HG03045 (cell line): ENCODE results near the gene DIPK1B.

Experiments used
- ATAC-seq: cut with Tn5 transposase; IDR thresholded peaks from one replicate; pipeline ENCODE4 v1.9.1; 2021; ENCODE audit warnings: mild to moderate bottlenecking, moderate library complexity; ENCODE audit not compliant: unreplicated experiment

Gene DIPK1B

DNA sequence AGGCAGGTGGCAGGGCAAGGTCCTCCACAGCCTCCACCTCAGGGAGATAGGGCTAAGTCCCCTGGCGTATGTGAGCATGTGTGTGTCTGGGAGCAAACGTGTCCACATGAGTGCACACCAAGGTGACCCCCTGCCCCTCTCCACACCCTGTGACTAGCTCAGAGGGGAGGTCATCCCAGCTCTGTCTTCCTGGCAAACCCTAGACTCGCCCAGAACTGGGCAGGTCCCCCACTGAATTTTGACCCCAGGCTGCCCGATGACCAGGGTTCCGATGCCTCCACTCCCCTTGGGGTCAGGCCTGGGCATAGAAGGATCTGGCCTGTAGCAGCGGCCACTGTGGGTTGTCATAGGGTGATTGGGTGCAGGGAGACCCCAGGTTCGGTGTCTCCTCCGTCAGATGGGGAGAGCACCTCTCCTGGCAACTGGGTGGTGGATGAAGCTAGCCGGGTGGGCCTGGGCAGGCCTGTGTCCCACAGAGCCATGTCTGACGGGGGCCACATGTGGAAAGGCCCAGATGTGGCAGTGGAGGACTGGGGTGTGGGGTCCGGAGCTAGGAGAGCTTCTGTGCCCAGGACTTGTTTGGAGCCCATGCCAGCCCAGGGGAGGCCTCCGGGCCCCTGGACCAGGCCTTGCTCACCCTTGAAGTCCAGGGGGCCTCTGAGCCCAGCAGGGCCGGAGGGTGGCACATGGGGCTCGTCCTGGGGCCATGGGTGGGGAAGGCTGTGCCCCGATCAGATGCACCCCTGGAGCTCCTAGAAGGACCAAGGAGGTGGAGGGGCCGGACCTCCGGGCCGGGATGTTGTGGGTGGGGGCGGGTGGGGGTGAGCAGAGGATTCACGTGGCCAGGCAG, 6.2 kb downstream of the DIPK1B start:
- ATAC-seq, result no peak

- ATAC-seq, result no peak
These were observed 7.0 kb downstream of the DIPK1B start for GRCh38 chr9:136719195-136719880.

DNA sequence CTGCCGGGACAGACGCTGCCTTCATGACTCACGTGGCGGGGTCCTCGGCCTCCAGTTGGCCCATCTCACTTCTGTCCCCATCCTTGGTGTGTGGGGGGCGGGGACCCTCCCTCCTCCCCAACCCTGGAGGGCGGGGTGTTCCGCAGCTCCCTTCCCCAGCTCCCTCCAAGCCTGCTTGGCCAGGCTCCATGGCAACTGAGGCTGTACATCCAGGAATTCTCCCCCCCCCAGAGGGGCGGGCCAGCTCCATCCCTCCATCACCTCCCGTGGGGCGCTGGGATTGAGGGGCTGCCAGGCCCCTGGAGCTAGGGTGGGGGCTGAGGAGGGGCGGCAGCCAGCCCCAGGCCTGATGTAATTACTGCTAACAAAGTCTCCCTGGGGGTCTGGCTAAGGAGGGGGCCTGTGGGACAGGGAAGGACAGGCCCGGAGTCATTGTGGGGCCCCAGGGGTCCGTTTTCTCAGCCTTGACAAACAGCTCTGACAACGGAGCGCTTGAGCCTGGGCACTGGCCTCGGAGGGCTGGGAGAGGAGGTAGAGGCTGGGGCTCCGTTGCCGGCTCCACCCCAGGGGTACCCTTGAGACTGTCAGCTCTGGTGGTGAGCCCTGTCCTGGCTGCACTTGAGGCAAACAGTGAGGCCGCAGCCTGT, 8.0 kb downstream of the DIPK1B start:
- ATAC-seq, result no peak

DNA sequence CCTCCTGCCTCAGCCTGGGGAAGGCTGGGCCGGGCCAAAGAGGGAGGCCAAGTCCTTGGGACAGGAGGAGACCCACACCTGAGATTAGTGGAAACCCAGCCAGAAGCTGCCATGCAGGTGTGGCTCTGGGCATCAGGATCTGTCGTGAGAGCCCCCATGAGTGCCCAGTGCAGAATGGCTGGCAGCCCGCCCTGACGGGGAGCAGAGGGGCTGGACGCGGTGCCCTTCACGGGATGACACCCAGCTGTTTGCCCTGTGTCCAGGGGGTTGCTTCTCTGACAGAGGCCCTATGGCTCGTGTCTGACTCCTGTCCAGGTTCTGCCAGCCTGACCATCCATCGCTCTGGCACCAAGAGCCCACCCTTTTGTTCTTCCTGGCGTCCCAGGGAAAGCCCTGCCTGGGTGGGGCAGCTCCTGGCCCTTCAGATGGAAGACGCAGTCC, 8.5 kb downstream of the DIPK1B start:
- no peak for ATAC-seq

- no peak for ATAC-seq
These were observed 9.1 kb downstream of the DIPK1B start for GRCh38 chr9:136721339-136722092.

DNA sequence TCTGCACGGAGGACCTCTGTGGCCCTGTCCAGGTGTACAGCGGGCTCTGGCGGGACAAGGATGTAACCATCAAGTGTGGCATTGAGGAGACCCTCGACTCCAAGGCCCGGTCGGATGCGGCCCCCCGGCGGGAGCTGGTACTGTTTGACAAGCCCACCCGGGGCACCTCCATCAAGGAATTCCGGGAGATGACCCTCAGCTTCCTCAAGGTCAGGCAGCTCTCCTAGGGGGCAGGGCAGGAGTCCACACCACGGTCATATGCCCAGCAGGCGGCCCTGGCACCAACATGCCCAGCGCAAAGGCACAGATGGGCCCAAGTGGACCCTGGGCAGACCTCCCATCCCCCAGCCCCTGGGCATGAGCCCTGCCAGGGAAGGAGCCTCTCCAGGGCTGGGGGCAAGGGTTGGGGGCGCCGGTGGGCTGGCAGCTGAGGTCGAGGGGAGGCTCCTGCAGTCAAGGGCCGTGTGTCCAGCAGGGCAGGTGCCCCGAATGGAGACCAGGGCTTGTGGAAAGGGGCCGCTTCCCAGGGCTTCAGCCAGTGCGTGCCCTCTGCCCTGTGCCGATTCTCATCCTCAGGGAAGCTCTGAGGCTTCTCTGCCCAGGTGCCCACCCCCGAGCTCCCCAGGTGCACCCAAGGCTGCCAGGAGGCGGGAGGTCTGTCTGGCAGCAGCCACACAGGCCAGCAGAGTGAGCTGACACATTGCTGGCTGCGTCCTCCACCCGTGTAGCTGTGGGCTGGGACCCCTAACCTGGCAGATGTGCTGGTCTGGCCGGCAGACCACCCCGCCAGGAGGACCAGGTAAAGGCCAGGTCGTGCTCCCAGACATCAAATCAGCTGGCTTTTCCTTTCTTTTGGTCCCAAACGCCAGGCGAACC, 10.0 kb downstream of the DIPK1B start:
- no peak for ATAC-seq

GRCh38 chr9:136722969-136723356, 10.6 kb downstream of the DIPK1B start:
- no peak for ATAC-seq

DNA sequence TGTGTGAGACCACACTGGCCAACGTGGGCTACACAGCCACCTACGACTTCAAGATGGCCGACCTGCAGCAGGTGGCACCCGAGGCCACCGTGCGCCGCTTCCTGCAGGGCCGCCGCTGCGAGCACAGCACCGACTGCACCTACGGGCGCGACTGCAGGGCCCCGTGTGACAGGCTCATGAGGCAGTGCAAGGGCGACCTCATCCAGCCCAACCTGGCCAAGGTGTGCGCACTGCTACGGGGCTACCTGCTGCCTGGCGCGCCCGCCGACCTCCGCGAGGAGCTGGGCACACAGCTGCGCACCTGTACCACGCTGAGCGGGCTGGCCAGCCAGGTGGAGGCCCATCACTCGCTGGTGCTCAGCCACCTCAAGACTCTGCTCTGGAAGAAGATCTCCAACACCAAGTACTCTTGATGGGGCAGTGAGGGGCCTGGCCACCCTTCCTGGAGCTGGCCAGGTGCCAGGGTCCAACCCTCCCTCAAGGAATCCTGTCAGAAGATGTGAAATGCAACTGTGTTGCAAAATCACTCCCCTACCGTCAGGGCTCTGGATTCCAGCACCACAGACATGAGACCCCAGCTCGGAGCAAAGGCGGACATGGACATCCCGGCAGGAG, 11.1 kb downstream of the DIPK1B start:
- no peak for ATAC-seq

DNA sequence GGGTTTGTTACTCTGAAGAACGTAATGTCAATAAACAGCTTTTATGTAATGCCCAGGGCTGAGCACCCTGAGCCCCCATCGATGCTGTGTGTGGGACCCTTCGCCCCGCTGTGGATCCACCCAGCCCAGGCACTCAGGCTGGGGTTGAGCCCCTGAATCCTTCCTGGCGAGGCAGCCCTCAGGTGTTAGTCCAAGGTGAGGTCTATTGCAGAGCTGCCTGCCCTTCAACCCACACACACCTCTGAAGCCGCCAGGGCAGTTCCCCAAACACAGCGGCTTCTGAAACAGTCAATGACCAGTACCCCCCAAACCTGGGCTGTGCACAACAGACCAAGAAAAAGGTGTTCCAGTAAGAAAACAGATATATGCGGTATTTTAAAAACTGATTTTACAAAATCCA, 11.6 kb downstream of the DIPK1B start:
- no peak for ATAC-seq

DNA sequence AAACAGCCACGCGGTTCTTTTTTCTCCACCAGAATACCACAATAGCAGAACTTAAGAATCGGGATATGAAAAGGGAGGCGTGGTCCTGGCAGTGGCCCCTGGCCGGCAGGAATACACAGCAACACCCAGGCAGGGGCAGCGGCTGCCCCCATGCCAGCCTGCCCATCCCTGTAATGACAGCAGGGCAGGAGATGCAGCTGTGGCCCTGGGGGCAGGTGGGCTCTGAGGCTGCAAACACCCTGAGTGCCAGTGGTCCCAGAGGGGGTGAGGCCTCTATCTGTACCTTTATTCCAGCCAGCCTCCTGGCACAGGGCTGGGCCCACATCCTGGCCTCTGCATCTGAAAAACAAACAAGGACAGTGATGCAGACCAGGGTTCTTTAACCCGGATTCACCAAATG, 12.4 kb downstream of the DIPK1B start:
- ATAC-seq, result no peak

DNA sequence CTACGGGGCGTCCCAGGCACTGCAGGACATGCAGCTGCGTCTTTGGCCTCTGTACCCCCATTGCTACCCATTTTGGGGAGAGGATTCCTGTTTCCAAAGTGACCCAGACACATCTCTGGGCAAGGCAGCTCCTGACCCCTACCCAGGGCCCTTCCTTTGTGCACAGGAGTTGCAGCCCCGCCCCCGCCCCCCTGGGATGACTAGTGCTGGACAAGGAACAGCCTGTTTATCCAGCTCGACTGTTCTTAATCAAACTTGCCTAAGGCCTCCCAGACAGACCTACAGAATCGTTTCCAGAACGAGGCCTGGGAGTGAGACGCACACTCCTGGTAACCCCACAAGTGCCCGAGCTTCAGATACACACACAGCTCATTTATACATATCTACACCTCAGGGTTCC, 13.2 kb downstream of the DIPK1B start:
- ATAC-seq, result no peak

DNA sequence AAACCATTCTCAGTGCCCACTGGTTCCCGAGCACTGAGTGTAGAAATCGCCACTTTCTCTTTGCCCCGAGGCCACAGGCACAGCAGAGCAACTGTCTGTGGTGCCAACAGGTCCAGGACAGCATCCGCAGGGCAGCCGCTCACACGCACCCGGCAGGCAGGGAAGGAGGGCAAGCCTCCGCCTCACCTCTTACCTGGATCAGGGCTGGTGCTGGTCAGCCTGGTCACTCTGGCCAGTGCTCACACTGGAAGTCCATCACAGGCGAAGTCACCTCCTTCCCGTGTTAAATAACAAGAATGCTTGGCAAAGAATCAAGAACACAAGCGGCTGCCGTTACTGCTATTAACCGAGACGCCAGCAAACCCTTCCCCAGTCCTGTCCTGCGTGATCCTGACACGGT, 13.7 kb downstream of the DIPK1B start:
- ATAC-seq, result no peak

- no peak for ATAC-seq
These were observed 14.3 kb downstream of the DIPK1B start for GRCh38 chr9:136726631-136727191.

DNA sequence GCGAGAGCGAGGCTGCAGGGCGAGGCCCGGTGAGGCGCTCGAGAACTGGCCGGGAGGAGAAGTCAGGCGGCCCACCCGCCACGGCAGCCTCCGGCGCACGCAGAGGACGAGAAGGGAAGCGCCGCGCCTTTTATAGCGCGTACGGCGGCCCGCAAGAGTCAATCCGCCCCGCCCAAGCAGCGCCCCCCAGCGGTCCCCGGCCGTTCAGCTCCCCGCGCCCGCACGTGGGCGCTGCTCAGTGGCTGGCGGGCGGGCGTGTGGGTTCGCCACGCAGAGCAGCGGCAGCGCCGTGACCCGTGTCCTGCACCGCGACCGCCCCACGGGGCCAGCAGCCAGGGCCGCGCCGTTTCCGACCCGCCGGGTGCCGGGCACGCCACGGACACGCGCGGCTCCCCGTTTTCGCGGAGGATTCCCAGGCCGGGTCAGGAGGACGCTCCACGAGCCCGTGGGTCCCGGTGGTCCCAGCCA, 15.7 kb downstream of the DIPK1B start:
- peak; percentile 72 for ATAC-seq

- peak; percentile 18 for ATAC-seq
These were observed 16.3 kb downstream of the DIPK1B start for GRCh38 chr9:136728548-136729123.

DNA sequence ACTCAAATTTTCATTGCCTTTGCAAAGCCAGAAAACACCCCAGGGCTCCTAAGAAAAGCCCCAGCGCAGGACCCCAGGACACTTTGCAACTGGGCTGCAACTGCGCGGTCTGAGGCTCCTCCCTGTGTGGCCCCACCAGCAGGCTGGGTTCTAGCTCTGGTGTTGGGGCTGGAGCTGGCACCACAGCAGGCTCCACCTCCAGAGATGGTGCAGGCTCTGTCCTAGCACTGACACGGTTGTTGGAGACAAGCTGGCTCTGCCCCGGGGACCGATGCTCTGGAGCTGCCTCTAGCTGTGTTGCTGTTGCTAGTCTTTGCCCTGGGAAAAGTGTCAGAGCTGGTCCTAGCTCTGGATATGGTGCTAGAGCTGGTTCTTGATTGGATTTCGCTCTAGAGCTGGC, 16.8 kb downstream of the DIPK1B start:
- ATAC-seq, result no peak

DNA sequence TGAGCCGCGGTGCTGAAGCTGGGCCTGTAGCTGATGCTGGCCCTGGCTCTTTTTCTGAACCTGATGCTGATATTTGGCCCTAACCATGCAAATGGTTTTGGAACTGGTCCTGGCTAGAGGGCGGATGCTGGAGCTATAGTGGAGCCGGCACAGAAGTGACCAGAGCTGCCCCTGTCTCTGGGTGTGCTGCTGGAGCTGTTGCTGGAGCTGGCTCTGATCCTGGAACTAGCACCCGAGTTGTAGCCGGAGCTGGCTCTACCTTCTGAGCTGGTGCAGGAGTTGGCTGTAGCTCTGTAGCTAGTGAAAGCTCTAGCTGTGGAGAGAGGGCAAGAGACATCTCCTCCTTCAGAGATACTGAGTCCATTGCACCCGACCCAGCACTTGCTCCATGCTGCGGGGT, 17.6 kb downstream of the DIPK1B start:
- ATAC-seq, result no peak

GRCh38 chr9:136732444-136733178, 20.2 kb downstream of the DIPK1B start:
- no peak for ATAC-seq
